H1 (cell line): Measurements from ENCODE around the gene RIPOR3. TPM values are rescaled to one million over a fixed set of nuclear protein-coding genes. Genes with fewer than 3 reads are reported as not detected.

ENCODE experiments used
- CTCF ChIA-PET: fragments of 300-600 bp; sonication (Branson Sonifier 250); formaldehyde crosslinking; loops from one replicate; lab custom pipeline; 2021; ENCODE audit not compliant: partially characterized antibody; lab: Charles Lee
- POLR2A ChIA-PET: fragments of 300-600 bp; sonication (Branson Sonifier 250); formaldehyde crosslinking; loops from one replicate; lab custom pipeline; 2021; ENCODE audit warnings: inconsistent platforms; ENCODE audit not compliant: partially characterized antibody; lab: Charles Lee
- DNase-seq, 2 experiments: peaks; one replicate each; pipeline versions ENCODE4 v3.0.0 to v3.0.0-alpha.2; 2010 to 2022; ENCODE audit warnings: low spot score in 2 of 2, low read depth in 1 of 2, mixed read lengths in 1 of 2
- FAIRE-seq: peaks from 2 replicates; lab custom pipeline; 2011; peaks lifted over from hg19 to GRCh38; lab: Jason Lieb, UNC
- H2AFZ ChIP-seq: 2 replicates; pipeline ENCODE4 v1.8.1; 2012; ENCODE audit warnings: low read length, inconsistent platforms
- H2AK5ac ChIP-seq: 2 replicates; pipeline ENCODE4 v1.6.1; 2013; ENCODE audit warnings: low read depth, low read length
- H2BK120ac ChIP-seq: replicated peaks from 2 replicates; pipeline ENCODE3; 2013; ENCODE audit warnings: low read depth, low read length, inconsistent platforms
- H2BK12ac ChIP-seq: 2 replicates; pipeline ENCODE4 v1.6.1; 2013; ENCODE audit warnings: low read depth, low read length
- H2BK15ac ChIP-seq: 2 replicates; pipeline ENCODE4 v1.6.1; 2013; ENCODE audit warnings: low read length
- H2BK20ac ChIP-seq: 2 replicates; pipeline ENCODE4 v1.6.1; 2013; ENCODE audit warnings: low read length
- H2BK5ac ChIP-seq: 2 replicates; pipeline ENCODE4 v1.6.1; 2013; ENCODE audit warnings: low read depth, low read length
- H3K14ac ChIP-seq: 2 replicates; pipeline ENCODE4 v1.6.1; 2013; ENCODE audit warnings: inconsistent platforms; ENCODE audit not compliant: insufficient read length
- H3K18ac ChIP-seq: 2 replicates; pipeline ENCODE4 v1.6.1; 2013; ENCODE audit warnings: low read length; ENCODE audit errors: extremely low read depth
- H3K23ac ChIP-seq: 2 replicates; pipeline ENCODE4 v1.6.1; 2013; ENCODE audit warnings: inconsistent platforms; ENCODE audit not compliant: insufficient read length
- H3K23me2 ChIP-seq: 2 replicates; pipeline ENCODE4 v1.6.1; 2013; ENCODE audit warnings: low read depth, low read length
- H3K27ac ChIP-seq: 2 replicates; pipeline ENCODE4 v1.6.1; 2011; ENCODE audit warnings: low read depth, low read length, inconsistent platforms
- H3K27me3 ChIP-seq, 4 experiments: replicated peaks in 1 of 4; 1 replicate in 1 of 4; 2 replicates in 3 of 4; pipeline versions ENCODE4 v1.6.1 to v1.8.1; 2011 to 2013; ENCODE audit warnings: low read length in 3 of 4, mild to moderate bottlenecking in 3 of 4, inconsistent platforms in 2 of 4, mixed read lengths in 2 of 4, moderate library complexity in 1 of 4; ENCODE audit not compliant: control insufficient read depth in 3 of 4, insufficient read depth in 3 of 4; ENCODE audit errors: extremely low read depth in 1 of 4
- H3K36me3 ChIP-seq, 4 experiments: 2 replicates each; pipeline versions ENCODE4 v1.6.1 to v1.8.1; 2011 to 2013; ENCODE audit warnings: mild to moderate bottlenecking in 4 of 4, low read length in 3 of 4, moderate library complexity in 2 of 4, control low read depth in 1 of 4, inconsistent platforms in 1 of 4; ENCODE audit not compliant: insufficient read depth in 4 of 4, control insufficient read depth in 2 of 4
- H3K4ac ChIP-seq: replicated peaks from 2 replicates; pipeline ENCODE3; 2013; ENCODE audit warnings: low read length, low read depth, mixed read lengths, inconsistent platforms; ENCODE audit not compliant: insufficient read length
- H3K4me1 ChIP-seq, 4 experiments: replicated peaks in 1 of 4; 1 replicate in 1 of 4; 2 replicates in 3 of 4; pipeline versions ENCODE4 v1.6.1 to v1.8.1; 2011 to 2013; ENCODE audit warnings: low read length in 3 of 4, inconsistent platforms in 2 of 4, mixed read lengths in 1 of 4; ENCODE audit not compliant: insufficient read depth in 4 of 4, control insufficient read depth in 3 of 4
- H3K4me2 ChIP-seq, 2 experiments: 2 replicates each; pipeline versions ENCODE4 v1.6.1 to v1.8.1; 2011 to 2013; ENCODE audit warnings: low read depth in 2 of 2, low read length in 2 of 2, control low read depth in 1 of 2, inconsistent platforms in 1 of 2, mild to moderate bottlenecking in 1 of 2; ENCODE audit not compliant: insufficient read depth in 1 of 2
- H3K4me3 ChIP-seq, 4 experiments: fragments of 200-600, 300-600 bp in 1 of 4; sonication (generic), shearing (Covaris generic), sonication (Bioruptor Twin) in 1 of 4; 2 replicates each; pipeline versions ENCODE4 v1.5.1 to v1.8.1; 2011 to 2016; ENCODE audit warnings: low read length in 4 of 4, low read depth in 3 of 4, control low read depth in 2 of 4, inconsistent platforms in 2 of 4, mild to moderate bottlenecking in 2 of 4, mixed read lengths in 1 of 4, moderate library complexity in 1 of 4; ENCODE audit not compliant: insufficient read depth in 2 of 4; ENCODE audit errors: extremely low read depth in 1 of 4
- H3K56ac ChIP-seq: replicated peaks from 2 replicates; pipeline ENCODE3; 2013; ENCODE audit warnings: low read depth, mild to moderate bottlenecking, mixed read lengths, low read length, inconsistent platforms; ENCODE audit not compliant: insufficient read length
- H3K79me1 ChIP-seq: 2 replicates; pipeline ENCODE4 v1.6.1; 2013; ENCODE audit warnings: low read depth, low read length, control low read depth
- H3K79me2 ChIP-seq, 2 experiments: 2 replicates each; pipeline versions ENCODE4 v1.6.1 to v1.8.1; 2012 to 2013; ENCODE audit warnings: low read length in 2 of 2, mild to moderate bottlenecking in 2 of 2, inconsistent platforms in 1 of 2; ENCODE audit not compliant: insufficient read depth in 2 of 2, control insufficient read depth in 1 of 2
- H3K9ac ChIP-seq, 4 experiments: replicated peaks in 1 of 4; 1 replicate in 1 of 4; 2 replicates in 3 of 4; pipeline versions ENCODE4 v1.6.1 to v1.8.1; 2011 to 2013; ENCODE audit warnings: low read depth in 3 of 4, low read length in 3 of 4, control low read depth in 2 of 4, mild to moderate bottlenecking in 2 of 4, moderate library complexity in 2 of 4, inconsistent platforms in 1 of 4; ENCODE audit errors: extremely low read depth in 1 of 4
- H3K9me3 ChIP-seq, 2 experiments: 2 replicates each; pipeline versions ENCODE4 v1.6.1 to v1.8.1; 2012 to 2013; ENCODE audit warnings: mild to moderate bottlenecking in 2 of 2, moderate library complexity in 2 of 2, control low read depth in 1 of 2, inconsistent platforms in 1 of 2, low read depth in 1 of 2, low read length in 1 of 2, mixed read lengths in 1 of 2; ENCODE audit not compliant: insufficient read depth in 2 of 2
- H4K20me1 ChIP-seq, 2 experiments: replicated peaks in 1 of 2; 2 replicates each; pipeline versions ENCODE3 to v1.8.1; 2011 to 2013; ENCODE audit warnings: inconsistent platforms in 2 of 2, low read length in 2 of 2, mild to moderate bottlenecking in 1 of 2; ENCODE audit not compliant: insufficient read depth in 2 of 2, control insufficient read depth in 1 of 2
- H4K5ac ChIP-seq: 2 replicates; pipeline ENCODE4 v1.6.1; 2013; ENCODE audit warnings: low read length, low read depth, mixed read lengths, inconsistent platforms; ENCODE audit not compliant: insufficient read length
- H4K8ac ChIP-seq: 2 replicates; pipeline ENCODE4 v1.8.0; 2013; ENCODE audit warnings: mild to moderate bottlenecking, moderate library complexity, low read length, inconsistent platforms; ENCODE audit not compliant: insufficient read depth; ENCODE audit errors: extremely low read depth
- H4K91ac ChIP-seq: replicated peaks from 2 replicates; pipeline ENCODE3; 2013; ENCODE audit warnings: low read length, mixed read lengths, inconsistent platforms; ENCODE audit not compliant: insufficient read length
- CHD1 ChIP-seq: IDR thresholded peaks from 2 replicates; pipeline ENCODE4 v1.6.1; 2012; ENCODE audit warnings: low read depth, low read length, improper control_type of control experiment
- GABPA ChIP-seq: IDR thresholded peaks from 2 replicates; pipeline ENCODE4 v1.6.1; 2011; ENCODE audit warnings: mild to moderate bottlenecking, low read length, moderate library complexity, borderline replicate concordance; ENCODE audit not compliant: insufficient read depth
- HDAC2 ChIP-seq, 2 experiments: fragments of 300-600 bp in 1 of 2; sonication (generic) in 1 of 2; IDR thresholded peaks; 2 replicates each; pipeline ENCODE4 v1.6.1; 2011 to 2012; ENCODE audit warnings: low read depth in 2 of 2, low read length in 2 of 2, mild to moderate bottlenecking in 2 of 2, moderate library complexity in 2 of 2, borderline replicate concordance in 1 of 2, inconsistent platforms in 1 of 2
- MAFK ChIP-seq: IDR thresholded peaks from 2 replicates; pipeline ENCODE4 v1.6.1; 2012; ENCODE audit warnings: low read depth, mild to moderate bottlenecking, improper control_type of control experiment, low read length
- POU5F1 ChIP-seq: IDR thresholded peaks from 2 replicates; pipeline ENCODE4 v1.6.1; 2011; ENCODE audit warnings: low read depth, mild to moderate bottlenecking, low read length, moderate library complexity
- ZNF274 ChIP-seq: IDR thresholded peaks from 2 replicates; pipeline ENCODE4 v1.7.0; 2012; ENCODE audit warnings: low read length, borderline replicate concordance; ENCODE audit errors: extremely low read depth
- WGBS, 2 experiments: shearing (Covaris generic) in 1 of 2; methylation state at CpG; one replicate each; pipeline versions ENCODE4 v1.1.6 to v1.1.7; 2013 to 2015; ENCODE audit warnings: low lambda C conversion rate in 2 of 2, mixed read lengths in 2 of 2, inconsistent platforms in 1 of 2, low coverage in 1 of 2, missing lambda C conversion rate in 1 of 2; ENCODE audit not compliant: insufficient replicate concordance in 2 of 2, insufficient coverage in 1 of 2, insufficient read length in 1 of 2; ENCODE audit errors: extremely low coverage in 1 of 2, missing lambda C conversion rate in 1 of 2; 5-methylcytosine and 5-hydroxymethylcytosine counted together
- polyA plus RNA-seq, 7 experiments: library from polyadenylated mRNA; depleted of rRNA in 3 of 7; stranded (reverse) in 5 of 7; unstranded in 2 of 7; fragments of >200 nt in 5 of 7; fragments of 200-250 nt in 2 of 7; gene quantifications; 1 replicate in 5 of 7; 2 replicates in 1 of 7; 4 replicates in 1 of 7; pipeline versions ENCODE4 v1.2.1 to v1.2.3, GENCODE V29; 2011 to 2013; ENCODE audit warnings: missing spikeins in 2 of 7, mixed read lengths in 2 of 7
- total RNA-seq: library from RNA; stranded (reverse); fragmentation: NEBNext Ultra II Directional; extraction: Animal tissue kit (Norgen Biotek cat#: 25700); gene quantifications from 2 replicates; pipeline ENCODE4 v1.2.1, GENCODE V29; 2021

RIPOR3 gene
- total and polyA plus RNA-seq, 2 of the 8 experiments (the other 6 are each of a cell fraction or from before 2014, with no cell fraction given) = 3.6 to 4.5 TPM

DNA sequence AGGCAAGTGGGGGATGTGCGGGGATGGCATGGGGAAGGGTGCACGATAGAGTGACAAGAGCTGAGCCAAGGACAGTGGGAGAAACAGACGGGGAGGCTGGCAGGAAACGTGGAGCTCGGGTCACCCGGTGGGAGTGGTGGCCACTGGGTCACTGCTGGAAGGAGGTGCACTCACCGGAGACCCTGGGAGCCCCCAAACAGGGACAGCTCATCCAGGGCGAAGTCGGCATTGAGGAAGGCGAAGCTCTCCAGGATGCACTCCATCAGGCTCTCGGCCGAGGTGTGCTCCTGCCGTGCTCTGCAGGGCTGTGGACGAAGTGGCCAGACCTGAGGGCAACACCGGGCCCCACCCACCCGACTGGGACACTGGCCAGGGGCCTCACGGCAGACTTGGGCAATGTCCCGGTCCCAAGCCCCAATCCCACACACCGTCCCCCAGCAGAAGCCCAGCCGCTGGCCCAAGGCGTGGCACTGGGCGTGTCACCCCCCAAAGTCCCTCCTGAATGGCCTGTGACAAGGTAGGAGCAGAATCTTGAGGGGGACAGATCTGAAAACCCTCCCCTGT lies 93.9 kb downstream of the RIPOR3 start:
- WGBS, 2 experiments = 94% methylated on average over 20 of the region's 22 CpGs; no CpG with 5 or more reads in 1 of the 2 experiments
- Histone ChIP-seq H2BK12ac (no peak overlapping the region), H2AFZ (no peak overlapping the region), H3K4me3 (no peak overlapping the region), H2BK15ac (no peak overlapping the region), H3K4ac (no peak overlapping the region), H3K27me3 (no peaks in the 10 kb centered on the region), H3K4me2 (no peak overlapping the region), H4K5ac (no peak overlapping the region), H3K23me2 (no peaks in the 10 kb centered on the region), H3K14ac (no peak overlapping the region), H3K9me3 (no peaks in the 10 kb centered on the region), H3K9ac (no peak overlapping the region), H2BK120ac (no peak overlapping the region), H3K4me1 (peaks cover 0 to 13% (median 8%) of the 10 kb centered on the region in 4 experiments; a peak in 4 of 7 replicates), H3K79me1 (no peaks in the 10 kb centered on the region), H4K8ac (no peak overlapping the region), H3K23ac (no peak overlapping the region), H3K79me2 (no peaks in the 10 kb centered on the region), H2BK20ac (no peak overlapping the region), H4K91ac (no peak overlapping the region), H3K56ac (peak overlapping the region; percentile 16), H2BK5ac (no peak overlapping the region; the same call in 1 of the 2 replicates), H2AK5ac (no peak overlapping the region), H3K18ac (no peak overlapping the region), H3K27ac (no peak overlapping the region), H3K36me3 (no peaks in the 10 kb centered on the region), H4K20me1 (no peaks in the 10 kb centered on the region)
- no peak for DNase-seq
- no peak for TF ChIP-seq CHD1
- no peak for TF ChIP-seq HDAC2 (IDR thresholded peaks at IDR 0.05; ENCODE audit: borderline replicate concordance in 1 of 2, low read depth in 2 of 2, low read length in 2 of 2)
- TF ChIP-seq POU5F1 = no peak
- no peak for TF ChIP-seq GABPA
- TF ChIP-seq MAFK = no peak
- no peak for TF ChIP-seq ZNF274
- no peak for FAIRE-seq
- POLR2A ChIA-PET = interaction anchor here (1.0 to 2.0 kb wide), 4 partner anchors 9 to 39 kb away, joined by 3 to 4 read pairs (median 4); no protein-coding TSS in a partner anchor
- CTCF ChIA-PET = interaction anchor here (1.4 to 5.4 kb wide), 5 partner anchors 11 to 157 kb away, joined by 3 to 36 read pairs (median 4); no protein-coding TSS in a partner anchor
